ENCODE data around the gene MSN.

Gene MSN

DNA sequence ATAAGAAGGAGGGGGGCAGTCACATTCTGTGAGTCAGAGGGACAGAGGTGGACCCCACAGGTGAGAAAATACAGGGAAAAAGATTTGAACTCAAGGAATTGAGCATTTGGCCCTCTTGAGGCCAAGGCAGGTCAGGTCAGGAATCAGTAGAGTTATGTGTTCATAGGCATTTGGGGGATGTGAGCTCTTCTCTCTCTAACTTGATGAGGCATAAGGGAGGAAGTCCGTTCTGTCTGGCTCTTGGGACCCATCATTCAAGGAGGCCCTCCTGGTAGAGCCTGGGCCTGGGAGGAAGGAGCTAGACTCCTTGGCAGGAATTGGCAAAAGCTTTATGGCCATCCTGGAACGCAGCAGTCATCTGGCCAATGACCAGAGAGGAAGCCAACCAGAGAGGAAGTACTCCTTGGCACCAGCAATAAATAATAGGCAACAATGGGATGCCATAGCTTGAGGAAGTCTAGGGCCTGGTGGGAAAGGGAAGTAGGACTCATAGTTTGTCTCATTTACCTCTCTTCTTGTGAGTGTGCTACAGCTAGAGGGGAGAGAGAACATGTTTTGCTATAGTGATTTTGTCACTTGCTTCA lies 53.0 kb downstream of the MSN start:
- TF ChIP-seq, protein P1, sequence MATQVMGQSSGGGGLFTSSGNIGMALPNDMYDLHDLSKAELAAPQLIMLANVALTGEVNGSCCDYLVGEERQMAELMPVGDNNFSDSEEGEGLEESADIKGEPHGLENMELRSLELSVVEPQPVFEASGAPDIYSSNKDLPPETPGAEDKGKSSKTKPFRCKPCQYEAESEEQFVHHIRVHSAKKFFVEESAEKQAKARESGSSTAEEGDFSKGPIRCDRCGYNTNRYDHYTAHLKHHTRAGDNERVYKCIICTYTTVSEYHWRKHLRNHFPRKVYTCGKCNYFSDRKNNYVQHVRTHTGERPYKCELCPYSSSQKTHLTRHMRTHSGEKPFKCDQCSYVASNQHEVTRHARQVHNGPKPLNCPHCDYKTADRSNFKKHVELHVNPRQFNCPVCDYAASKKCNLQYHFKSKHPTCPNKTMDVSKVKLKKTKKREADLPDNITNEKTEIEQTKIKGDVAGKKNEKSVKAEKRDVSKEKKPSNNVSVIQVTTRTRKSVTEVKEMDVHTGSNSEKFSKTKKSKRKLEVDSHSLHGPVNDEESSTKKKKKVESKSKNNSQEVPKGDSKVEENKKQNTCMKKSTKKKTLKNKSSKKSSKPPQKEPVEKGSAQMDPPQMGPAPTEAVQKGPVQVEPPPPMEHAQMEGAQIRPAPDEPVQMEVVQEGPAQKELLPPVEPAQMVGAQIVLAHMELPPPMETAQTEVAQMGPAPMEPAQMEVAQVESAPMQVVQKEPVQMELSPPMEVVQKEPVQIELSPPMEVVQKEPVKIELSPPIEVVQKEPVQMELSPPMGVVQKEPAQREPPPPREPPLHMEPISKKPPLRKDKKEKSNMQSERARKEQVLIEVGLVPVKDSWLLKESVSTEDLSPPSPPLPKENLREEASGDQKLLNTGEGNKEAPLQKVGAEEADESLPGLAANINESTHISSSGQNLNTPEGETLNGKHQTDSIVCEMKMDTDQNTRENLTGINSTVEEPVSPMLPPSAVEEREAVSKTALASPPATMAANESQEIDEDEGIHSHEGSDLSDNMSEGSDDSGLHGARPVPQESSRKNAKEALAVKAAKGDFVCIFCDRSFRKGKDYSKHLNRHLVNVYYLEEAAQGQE (IDR thresholded peaks at IDR 0.05; ENCODE audit: insufficient read depth in 1 of 2, low read depth in 2 of 2, low read length in 2 of 2), result no peak
- TF ChIP-seq SIN3A (IDR thresholded peaks at IDR 0.05; ENCODE audit: borderline replicate concordance, insufficient read depth, low read length) (no peak), FOXP2 (optimal IDR thresholded peaks at IDR 0.05; ENCODE audit: borderline replicate concordance, extremely low read depth, extremely low read length, insufficient read depth) (no peak), TAF1 (IDR thresholded peaks at IDR 0.05; ENCODE audit: borderline replicate concordance, insufficient read depth, low read length) (no peak), POLR2AphosphoS5 (IDR thresholded peaks at IDR 0.05; ENCODE audit: low read depth, low read length) (no peak)

DNA sequence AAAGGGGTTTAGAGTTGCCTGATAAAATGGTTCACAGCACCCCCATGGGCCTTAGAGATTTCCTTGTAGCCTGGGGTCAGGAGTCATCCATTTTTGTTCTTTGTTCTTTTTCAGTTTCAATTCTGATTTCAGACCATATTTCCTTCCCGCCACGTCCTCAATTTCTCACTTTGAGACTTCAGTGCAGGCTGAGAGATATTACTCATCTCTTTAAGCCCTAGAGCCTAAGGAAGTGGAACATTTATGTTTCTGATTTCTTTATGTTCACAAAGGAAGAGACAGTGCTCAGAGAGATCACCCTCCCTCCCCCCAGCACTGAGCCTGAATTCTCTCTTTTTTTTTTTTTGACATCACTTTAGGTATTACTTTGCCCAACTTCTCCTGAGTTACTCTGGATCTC lies 56.3 kb downstream of the MSN start:
- TF ChIP-seq POLR2AphosphoS5 (IDR thresholded peaks at IDR 0.05; ENCODE audit: low read depth, low read length), result no peak

DNA sequence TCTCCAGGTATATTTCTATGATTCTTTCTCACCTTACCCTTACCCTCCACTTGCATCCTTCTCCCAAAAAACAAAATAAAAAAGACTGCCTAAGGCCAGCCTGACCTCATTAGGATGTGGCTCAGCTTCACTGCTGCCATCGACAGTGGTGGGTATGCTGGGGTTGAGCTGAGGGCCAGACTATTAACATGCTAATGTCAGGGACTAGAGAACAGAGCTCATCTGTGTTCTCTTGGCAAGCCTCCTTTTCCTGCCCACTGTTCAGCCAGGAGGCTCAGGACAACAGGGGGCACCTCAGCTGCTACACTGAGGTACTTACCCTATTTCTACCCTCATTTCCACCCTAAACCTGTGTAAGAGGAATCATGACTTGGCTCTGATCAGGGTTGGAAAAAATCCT lies 59.3 kb downstream of the MSN start:
- TF ChIP-seq FOXP2 (optimal IDR thresholded peaks at IDR 0.05; ENCODE audit: borderline replicate concordance, extremely low read depth, extremely low read length, insufficient read depth) (no peak), TAF1 (IDR thresholded peaks at IDR 0.05; ENCODE audit: borderline replicate concordance, insufficient read depth, low read length) (no peak), SIN3A (IDR thresholded peaks at IDR 0.05; ENCODE audit: borderline replicate concordance, insufficient read depth, low read length) (no peak), POLR2AphosphoS5 (IDR thresholded peaks at IDR 0.05; ENCODE audit: low read depth, low read length) (no peak)
- TF ChIP-seq, protein P1 (IDR thresholded peaks at IDR 0.05; ENCODE audit: insufficient read depth in 1 of 2, low read depth in 2 of 2, low read length in 2 of 2), result no peak

DNA sequence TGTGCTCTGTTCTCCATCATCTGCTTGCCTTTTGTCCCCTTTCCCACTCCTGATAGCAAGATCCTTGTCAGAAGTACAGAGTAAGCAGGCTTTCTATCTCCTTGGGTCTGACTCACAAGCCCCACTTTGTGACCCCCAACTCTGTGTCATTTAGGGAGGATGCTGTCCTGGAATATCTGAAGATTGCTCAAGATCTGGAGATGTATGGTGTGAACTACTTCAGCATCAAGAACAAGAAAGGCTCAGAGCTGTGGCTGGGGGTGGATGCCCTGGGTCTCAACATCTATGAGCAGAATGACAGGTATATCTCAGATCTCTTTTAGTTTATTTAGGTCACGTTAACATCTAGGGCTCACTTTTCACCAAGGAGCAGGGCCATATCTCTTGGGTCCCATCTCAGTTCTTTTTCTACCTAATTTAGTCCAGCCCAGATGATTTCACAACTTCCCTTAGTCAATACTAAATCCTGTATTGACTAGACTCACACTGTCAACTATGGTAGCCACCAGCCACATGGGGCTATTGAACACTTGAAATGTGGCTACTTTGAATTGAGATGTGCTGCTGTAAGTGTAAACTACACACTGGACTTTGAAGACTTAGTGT lies 64.3 kb downstream of the MSN start:
- TF ChIP-seq, protein P1 (IDR thresholded peaks at IDR 0.05; ENCODE audit: insufficient read depth in 1 of 2, low read depth in 2 of 2, low read length in 2 of 2), result no peak
- TF ChIP-seq POLR2AphosphoS5 (IDR thresholded peaks at IDR 0.05; ENCODE audit: low read depth, low read length), result no peak
- TF ChIP-seq FOXP2 (optimal IDR thresholded peaks at IDR 0.05; ENCODE audit: borderline replicate concordance, extremely low read depth, extremely low read length, insufficient read depth), result no peak
- TF ChIP-seq TAF1 (IDR thresholded peaks at IDR 0.05; ENCODE audit: borderline replicate concordance, insufficient read depth, low read length), result no peak
- TF ChIP-seq SIN3A (IDR thresholded peaks at IDR 0.05; ENCODE audit: borderline replicate concordance, insufficient read depth, low read length), result no peak

DNA sequence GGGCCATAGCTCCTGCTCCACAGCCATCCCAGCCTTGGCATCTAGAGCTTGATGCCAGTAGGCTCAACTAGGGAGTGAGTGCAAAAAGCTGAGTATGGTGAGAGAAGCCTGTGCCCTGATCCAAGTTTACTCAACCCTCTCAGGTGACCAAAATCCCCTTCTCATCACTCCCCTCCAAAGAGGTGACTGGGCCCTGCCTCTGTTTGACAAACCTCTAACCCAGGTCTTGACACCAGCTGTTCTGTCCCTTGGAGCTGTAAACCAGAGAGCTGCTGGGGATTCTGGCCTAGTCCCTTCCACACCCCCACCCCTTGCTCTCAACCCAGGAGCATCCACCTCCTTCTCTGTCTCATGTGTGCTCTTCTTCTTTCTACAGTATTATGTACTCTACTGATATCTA lies 73.5 kb downstream of the MSN start:
- TF ChIP-seq SIN3A (IDR thresholded peaks at IDR 0.05; ENCODE audit: borderline replicate concordance, insufficient read depth, low read length) (no peak), FOXP2 (optimal IDR thresholded peaks at IDR 0.05; ENCODE audit: borderline replicate concordance, extremely low read depth, extremely low read length, insufficient read depth) (no peak), POLR2AphosphoS5 (IDR thresholded peaks at IDR 0.05; ENCODE audit: low read depth, low read length) (no peak), TAF1 (IDR thresholded peaks at IDR 0.05; ENCODE audit: borderline replicate concordance, insufficient read depth, low read length) (no peak)
- TF ChIP-seq, protein P1 (IDR thresholded peaks at IDR 0.05; ENCODE audit: insufficient read depth in 1 of 2, low read depth in 2 of 2, low read length in 2 of 2), result no peak

Measured in PFSK-1 (cell line).